Fibroblast of villous mesenchyme (primary cell): ENCODE data around the gene CABLES1. TPM values are rescaled to one million over a fixed set of nuclear protein-coding genes. Genes with fewer than 3 reads are reported as not detected.
"Not testable (repeated sequence)": the region's sequence is repeated elsewhere in the genome, so short reads cannot be mapped to it uniquely, and the experiment has no call there.

Source experiments
- DNase-seq: peaks from one replicate; pipeline ENCODE4 v3.0.0-alpha.2; 2010; ENCODE audit warnings: low read depth
- H3K4me3 ChIP-seq: 2 replicates; pipeline ENCODE4 v1.5.1; 2011; ENCODE audit warnings: low read depth, mild to moderate bottlenecking, low read length
- total RNA-seq: library from RNA; depleted of rRNA; stranded (reverse); fragments of >200 nt; gene quantifications from 2 replicates; pipeline ENCODE4 v1.2.3, GENCODE V29; 2012
- TF ChIP-seq, protein P1 (sequence below): IDR thresholded peaks from 2 replicates; pipeline ENCODE4 v1.5.1; 2012; ENCODE audit warnings: low read depth, mild to moderate bottlenecking, low read length; ENCODE audit not compliant: insufficient read depth

The CABLES1 gene
- total RNA-seq, 1 donor = 0.43 TPM

DNA sequence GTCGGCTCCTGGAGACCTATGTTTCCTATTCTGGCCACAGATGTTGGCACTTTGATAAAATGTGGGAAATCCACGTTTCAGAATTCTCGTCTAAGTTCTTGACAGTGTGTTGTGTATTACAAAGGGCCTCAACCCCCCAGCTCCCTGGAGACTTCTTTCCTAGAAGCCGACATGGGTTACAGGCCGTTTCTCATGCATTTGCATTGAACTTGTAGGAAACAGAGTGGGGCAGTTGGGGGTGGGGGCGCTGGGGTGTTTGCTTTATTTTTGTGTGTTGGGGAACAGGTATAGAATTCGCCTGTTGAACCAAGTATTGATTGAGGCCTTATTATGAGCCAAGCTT lies 104.0 kb downstream of the CABLES1 start:
- TF ChIP-seq, protein P1, sequence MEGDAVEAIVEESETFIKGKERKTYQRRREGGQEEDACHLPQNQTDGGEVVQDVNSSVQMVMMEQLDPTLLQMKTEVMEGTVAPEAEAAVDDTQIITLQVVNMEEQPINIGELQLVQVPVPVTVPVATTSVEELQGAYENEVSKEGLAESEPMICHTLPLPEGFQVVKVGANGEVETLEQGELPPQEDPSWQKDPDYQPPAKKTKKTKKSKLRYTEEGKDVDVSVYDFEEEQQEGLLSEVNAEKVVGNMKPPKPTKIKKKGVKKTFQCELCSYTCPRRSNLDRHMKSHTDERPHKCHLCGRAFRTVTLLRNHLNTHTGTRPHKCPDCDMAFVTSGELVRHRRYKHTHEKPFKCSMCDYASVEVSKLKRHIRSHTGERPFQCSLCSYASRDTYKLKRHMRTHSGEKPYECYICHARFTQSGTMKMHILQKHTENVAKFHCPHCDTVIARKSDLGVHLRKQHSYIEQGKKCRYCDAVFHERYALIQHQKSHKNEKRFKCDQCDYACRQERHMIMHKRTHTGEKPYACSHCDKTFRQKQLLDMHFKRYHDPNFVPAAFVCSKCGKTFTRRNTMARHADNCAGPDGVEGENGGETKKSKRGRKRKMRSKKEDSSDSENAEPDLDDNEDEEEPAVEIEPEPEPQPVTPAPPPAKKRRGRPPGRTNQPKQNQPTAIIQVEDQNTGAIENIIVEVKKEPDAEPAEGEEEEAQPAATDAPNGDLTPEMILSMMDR = no peak
- no peak for DNase-seq
- H3K4me3 ChIP-seq = no peak overlapping the region

DNA sequence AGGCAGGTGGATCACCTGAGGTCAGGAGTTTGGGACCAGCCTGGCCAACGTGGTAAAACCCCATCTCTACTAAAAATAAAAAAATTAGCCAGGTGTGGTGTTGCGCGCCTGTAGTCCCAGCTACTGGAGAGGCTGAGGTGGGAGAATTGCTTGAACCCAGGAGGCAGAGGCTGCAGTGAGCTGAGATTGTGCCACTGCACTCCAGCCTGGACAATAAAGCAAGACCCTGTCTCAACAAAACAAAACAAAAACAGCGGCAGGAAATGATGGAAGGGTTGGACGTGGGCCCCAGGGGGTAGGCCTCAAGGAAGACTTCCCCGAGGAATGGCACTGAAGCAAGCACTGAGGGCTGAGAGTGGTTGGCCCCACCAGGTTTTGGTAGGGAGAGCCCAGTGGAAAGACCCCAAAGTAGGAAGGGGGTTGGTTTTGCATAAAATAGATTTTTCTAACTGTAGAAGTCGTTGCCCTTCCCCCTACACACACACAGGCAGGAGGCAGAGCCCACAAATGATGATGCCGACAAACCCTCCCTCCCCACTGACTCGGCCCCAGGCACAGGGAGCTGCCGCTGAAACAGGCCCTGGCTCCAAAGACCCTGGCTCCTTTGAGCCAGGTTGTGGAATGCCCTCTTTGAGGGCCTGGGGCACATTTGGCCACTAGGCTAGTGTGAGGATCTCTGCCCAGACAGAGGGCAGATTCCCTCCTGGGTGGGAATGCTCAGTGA lies 104.8 kb downstream of the CABLES1 start:
- TF ChIP-seq, protein P1 = no peak
- no peak overlapping the region for H3K4me3 ChIP-seq
- no peak for DNase-seq

DNA sequence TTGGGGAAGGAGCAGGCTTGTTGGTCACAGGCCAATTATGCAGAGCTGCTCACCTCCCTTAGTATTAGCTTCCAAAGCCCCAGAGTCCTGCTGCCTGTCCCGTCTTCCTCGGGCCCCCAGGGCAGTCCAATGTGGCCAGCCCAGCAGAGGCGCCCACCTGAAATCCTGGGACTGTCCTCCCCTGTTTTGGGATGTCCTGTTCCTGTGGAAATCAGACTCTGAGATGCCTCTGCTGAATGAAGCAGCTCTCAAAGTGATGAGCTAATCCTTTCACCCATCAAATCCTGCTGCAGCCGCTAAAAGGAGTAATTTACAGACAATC lies 105.3 kb downstream of the CABLES1 start:
- no peak overlapping the region for H3K4me3 ChIP-seq
- DNase-seq = no peak
- TF ChIP-seq, protein P1 = no peak

DNA sequence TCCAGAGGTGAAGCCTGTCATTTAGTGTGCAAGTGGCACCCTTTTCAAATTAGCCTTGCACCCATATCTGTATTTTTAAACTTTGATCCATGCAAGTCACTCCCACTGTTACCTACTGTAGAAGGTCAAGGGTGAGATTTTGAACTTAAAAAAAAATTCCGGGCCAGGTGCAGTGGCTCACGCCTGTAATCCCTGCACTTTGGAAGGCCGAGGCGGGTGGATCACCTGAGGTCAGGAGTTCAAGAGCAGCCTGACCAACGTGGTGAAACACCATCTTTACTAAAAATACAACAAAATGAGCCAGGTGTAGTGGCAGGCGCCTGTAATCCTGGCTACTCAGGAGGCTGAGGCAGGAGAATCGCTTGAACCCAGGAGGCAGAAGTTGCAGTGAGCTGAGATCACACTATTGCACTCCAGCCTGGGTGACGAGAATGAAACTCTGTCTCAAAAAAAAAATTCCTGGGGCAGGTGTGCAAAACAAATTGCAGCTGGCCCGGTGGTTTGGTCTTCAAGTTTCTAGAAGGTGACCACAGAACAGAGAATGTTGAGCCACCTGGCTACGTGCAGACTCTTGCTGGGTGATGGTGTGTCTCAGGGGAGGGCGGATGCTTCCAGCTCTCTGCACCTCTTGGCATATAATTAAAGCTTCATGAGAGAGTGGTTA lies 106.7 kb downstream of the CABLES1 start:
- not testable (repeated sequence) for DNase-seq, H3K4me3 ChIP-seq

DNA sequence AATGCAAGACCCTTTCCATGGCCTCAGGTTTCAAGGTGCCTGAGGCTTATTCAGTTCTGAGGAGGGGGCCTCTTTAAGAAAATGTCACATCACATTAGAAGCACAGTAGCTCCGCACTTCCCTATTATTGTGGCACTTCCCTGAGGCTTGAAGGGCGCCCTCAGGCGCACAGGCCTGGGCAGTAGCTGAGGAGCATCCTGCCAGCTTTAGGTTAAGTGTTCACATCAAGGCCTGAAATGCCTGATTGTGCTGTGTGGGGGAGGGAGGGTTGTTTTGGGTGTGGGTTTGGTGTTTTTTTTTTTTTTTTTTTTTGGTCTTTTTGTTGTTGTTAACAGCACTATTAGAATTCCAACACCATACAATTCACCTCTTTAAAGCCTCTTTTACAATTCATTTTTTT lies 107.9 kb downstream of the CABLES1 start:
- H3K4me3 ChIP-seq = no peak overlapping the region
- no peak for DNase-seq
- TF ChIP-seq, protein P1 = no peak

DNA sequence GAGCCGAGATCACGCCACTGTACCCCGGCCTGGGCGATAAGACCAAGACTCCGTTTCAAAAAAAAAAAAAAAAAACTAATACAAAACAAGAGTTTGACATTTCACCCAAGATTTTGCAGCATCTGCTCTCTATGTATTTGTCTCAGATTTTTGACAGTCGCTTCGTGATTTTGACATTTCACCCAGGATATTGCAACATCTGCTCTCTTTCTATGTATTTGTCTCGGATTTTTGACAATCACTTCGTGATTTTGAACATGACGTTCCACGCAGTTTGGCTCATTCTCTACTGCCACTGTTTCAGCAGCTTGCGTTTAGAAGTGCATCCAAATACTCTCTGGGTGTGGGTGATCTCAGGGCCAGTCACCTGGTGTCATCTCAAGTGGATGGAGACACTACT lies 108.5 kb downstream of the CABLES1 start:
- no peak for DNase-seq
- TF ChIP-seq, protein P1 = no peak
- no peak overlapping the region for H3K4me3 ChIP-seq

DNA sequence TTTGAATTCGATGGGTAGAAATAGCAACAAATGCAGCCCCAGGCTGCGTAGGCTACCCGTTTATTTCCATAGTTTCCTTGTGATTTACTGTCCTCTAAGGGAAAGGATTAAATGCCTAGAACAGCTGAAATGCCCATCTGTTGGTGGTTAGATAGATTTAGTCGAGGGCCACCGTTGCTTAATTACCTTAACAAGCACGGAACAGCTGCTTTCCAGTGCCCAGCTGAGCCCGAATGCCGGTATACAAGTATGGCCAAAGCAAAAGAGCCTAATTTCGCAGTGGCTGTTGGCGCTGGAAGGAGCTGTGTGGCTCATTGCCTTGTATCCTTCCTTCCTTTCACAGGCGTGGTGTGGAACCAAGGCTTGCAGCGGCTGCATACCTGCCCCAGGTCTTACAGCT lies 109.1 kb downstream of the CABLES1 start:
- DNase-seq = peak; percentile 60
- no peak overlapping the region for H3K4me3 ChIP-seq
- TF ChIP-seq, protein P1 = no peak
